ENCODE data around the gene TMEM140. TPM values are rescaled to one million over a fixed set of nuclear protein-coding genes. Genes with fewer than 3 reads are reported as not detected.

TMEM140 gene
- total and polyA plus RNA-seq, 3 donors from 2014 or later, result 5.1 to 11.4 (median 6.3) TPM

- no peak for DNase-seq
- Histone ChIP-seq H3K27ac (no peak overlapping the region), H3K9me3 (no peaks in the 10 kb centered on the region), H3K4me1 (no peaks in the 10 kb centered on the region), H3K27me3 (no peaks in the 10 kb centered on the region), H3K36me3 (ENCODE audit: low read depth, missing control alignments) (no peaks in the 10 kb centered on the region), H3K4me3 (no peak overlapping the region)
- intact Hi-C loops (cut with DNase I; ENCODE audit: low total_unique reads), result no loop called here
- 94 to 95% methylated on average over 7 of the region's 7 CpGs for WGBS, 2 donors
- TF ChIP-seq POLR2A (IDR thresholded peaks at IDR 0.05), result no peak
- no peak for TF ChIP-seq CTCF (IDR thresholded peaks at IDR 0.05)
Observed at GRCh38 chr7:135174941-135175340, 27.1 kb downstream of the TMEM140 start.

- Histone ChIP-seq H3K4me3 (no peak overlapping the region), H3K27me3 (no peaks in the 10 kb centered on the region), H3K36me3 (ENCODE audit: low read depth, missing control alignments) (no peaks in the 10 kb centered on the region), H3K27ac (no peak overlapping the region), H3K9me3 (no peaks in the 10 kb centered on the region), H3K4me1 (no peaks in the 10 kb centered on the region)
- intact Hi-C loops (cut with DNase I; ENCODE audit: low total_unique reads), result no loop called here
- 93 to 94% methylated on average over 6 of the region's 6 CpGs for WGBS, 2 donors
- DNase-seq, result no peak
- TF ChIP-seq POLR2A (IDR thresholded peaks at IDR 0.05) (no peak), CTCF (IDR thresholded peaks at IDR 0.05) (no peak)
Observed at GRCh38 chr7:135175931-135176330, 28.1 kb downstream of the TMEM140 start.

- Histone ChIP-seq H3K27me3 (no peaks in the 10 kb centered on the region), H3K27ac (no peak overlapping the region), H3K36me3 (ENCODE audit: low read depth, missing control alignments) (no peaks in the 10 kb centered on the region), H3K4me1 (no peaks in the 10 kb centered on the region), H3K4me3 (no peak overlapping the region), H3K9me3 (no peaks in the 10 kb centered on the region)
- DNase-seq, result no peak
- no peak for TF ChIP-seq POLR2A (IDR thresholded peaks at IDR 0.05)
- no peak for TF ChIP-seq CTCF (IDR thresholded peaks at IDR 0.05)
- WGBS, 2 donors, result 94 to 96% methylated on average over 9 of the region's 9 CpGs
- intact Hi-C loops (cut with DNase I; ENCODE audit: low total_unique reads), result no loop called here
Observed at GRCh38 chr7:135177028-135177696, 29.3 kb downstream of the TMEM140 start.

- Histone ChIP-seq H3K4me3 (no peak overlapping the region), H3K9me3 (no peaks in the 10 kb centered on the region), H3K27ac (no peak overlapping the region), H3K27me3 (no peaks in the 10 kb centered on the region), H3K36me3 (ENCODE audit: low read depth, missing control alignments) (no peaks in the 10 kb centered on the region), H3K4me1 (no peaks in the 10 kb centered on the region)
- DNase-seq, result no peak
- intact Hi-C loops (cut with DNase I; ENCODE audit: low total_unique reads), result no loop called here
- TF ChIP-seq POLR2A (IDR thresholded peaks at IDR 0.05) (no peak), CTCF (IDR thresholded peaks at IDR 0.05) (no peak)
- WGBS, 2 donors, result 90 to 91% methylated on average over 13 of the region's 13 CpGs
Observed at GRCh38 chr7:135178364-135178763, 30.5 kb downstream of the TMEM140 start.

DNA sequence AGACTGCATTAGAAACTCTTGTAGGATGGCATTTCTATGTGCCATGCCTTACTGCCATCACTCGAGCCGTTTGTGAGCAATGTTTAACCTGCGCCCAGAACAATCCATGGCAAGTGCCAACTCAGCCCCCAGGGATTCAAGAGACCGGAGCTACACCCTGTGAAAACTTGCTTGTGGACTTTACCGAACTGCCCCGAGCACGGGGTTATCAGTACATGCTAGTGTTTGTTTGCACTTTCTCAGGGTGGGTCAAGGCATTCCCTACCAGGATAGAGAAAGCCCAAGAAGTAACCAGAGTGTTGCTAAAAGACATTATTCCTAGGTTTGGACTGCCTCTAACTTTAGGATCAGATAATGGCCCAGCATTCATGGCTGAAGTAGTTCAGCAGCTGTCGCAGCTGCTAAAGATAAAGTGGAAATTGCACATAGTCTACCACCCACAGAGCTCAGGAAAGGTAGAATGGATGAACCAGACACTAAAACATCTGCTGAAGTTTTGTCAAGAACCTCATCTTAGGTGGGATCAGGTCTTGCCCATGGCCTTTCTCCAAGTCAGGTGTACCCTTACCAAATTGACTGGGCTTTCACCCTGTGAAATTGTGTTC is 31.6 kb downstream of the TMEM140 start:
- H3K9me3 ChIP-seq, result no peaks in the 10 kb centered on the region
- no peak for TF ChIP-seq CTCF (IDR thresholded peaks at IDR 0.05)
- TF ChIP-seq POLR2A (IDR thresholded peaks at IDR 0.05), result no peak
- no peak overlapping the region for H3K4me3 ChIP-seq
- DNase-seq, result no peak
- no peaks in the 10 kb centered on the region for H3K36me3 ChIP-seq (ENCODE audit: low read depth, missing control alignments)
- no peak overlapping the region for H3K27ac ChIP-seq
- WGBS, 2 donors, result 88 to 90% methylated on average over 8 of the region's 8 CpGs
- intact Hi-C loops (cut with DNase I; ENCODE audit: low total_unique reads), result no loop called here
- no peaks in the 10 kb centered on the region for H3K4me1 ChIP-seq
- H3K27me3 ChIP-seq, result no peaks in the 10 kb centered on the region
